Fibroblast of skin of right quadriceps (primary cell): ENCODE measurements around the gene TLX2.
A peak's percentile ranks its signal among the peaks of the same experiment; 100 is the strongest.

ENCODE experiments used
- DNase-seq: peaks from one replicate; pipeline ENCODE4 v3.0.0-alpha.2; 2013

The TLX2 gene

DNA sequence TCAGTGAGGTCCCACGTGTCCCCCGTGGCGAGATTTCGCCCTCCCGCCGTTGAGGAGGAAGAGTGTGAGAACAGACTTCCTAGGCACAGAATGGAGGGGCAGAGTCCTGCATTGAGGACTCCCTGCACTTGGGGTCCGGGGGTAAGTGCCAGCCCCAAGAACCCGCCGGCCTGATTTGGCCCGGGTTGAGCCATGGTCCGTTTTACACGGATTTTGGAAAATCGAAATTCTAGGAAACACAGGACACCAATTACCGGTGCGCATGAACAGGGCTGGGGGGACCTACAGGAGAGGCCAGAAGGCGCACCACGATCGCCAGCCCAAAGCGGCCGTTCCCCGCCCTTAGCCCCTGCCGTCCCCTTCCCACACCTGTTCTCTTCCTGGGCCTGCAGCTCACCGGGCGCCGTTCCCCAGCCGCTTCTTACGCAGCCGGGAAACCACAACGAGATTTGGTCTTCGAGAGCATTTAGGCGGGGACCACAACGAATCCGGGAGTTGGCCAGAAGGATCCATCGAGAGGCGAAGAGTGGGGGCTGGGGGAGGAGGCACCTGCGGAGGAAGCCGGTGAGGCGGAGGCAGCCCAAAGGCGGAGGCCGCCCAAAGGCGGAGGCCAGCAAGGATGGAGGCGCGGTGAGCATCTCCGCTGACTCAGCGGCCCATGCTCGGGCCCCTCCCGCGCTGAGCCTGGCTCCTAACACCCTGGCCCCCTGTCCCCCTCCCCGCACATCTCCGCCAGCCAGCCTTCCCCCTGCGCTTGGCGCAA, 464 bp upstream of the TLX2 start:
- DNase-seq, result no peak

DNA sequence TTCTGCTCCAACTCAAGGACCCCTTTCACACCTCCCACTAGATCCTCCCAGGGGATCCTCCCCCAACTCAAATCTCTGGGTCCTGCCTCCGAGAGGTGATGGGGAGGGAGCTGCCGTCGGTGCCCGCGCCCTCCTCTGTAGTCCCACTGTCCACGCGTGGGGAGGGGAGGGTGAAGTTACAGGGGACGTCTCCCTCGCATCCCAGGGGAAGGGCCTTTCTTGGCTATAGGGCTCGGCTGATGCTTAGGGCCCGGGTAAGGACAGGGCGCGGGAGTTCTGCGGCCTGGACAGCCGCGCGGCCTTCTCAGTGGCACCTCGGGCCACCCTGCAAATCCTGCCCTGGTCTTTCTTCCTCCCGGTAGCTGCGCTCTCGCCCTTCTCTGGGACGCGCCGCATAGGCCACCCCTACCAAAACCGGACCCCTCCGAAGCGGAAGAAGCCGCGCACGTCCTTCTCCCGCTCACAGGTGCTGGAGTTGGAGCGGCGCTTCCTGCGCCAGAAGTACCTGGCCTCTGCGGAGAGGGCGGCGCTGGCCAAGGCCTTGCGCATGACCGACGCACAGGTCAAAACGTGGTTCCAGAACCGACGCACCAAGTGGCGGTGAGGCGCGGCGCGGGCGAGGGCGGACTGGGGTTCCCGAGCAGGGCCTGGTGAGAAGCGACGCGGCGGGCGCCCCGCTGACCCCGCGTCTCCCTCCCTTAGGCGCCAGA, 1.2 kb downstream of the TLX2 start:
- DNase-seq, result no peak

DNA sequence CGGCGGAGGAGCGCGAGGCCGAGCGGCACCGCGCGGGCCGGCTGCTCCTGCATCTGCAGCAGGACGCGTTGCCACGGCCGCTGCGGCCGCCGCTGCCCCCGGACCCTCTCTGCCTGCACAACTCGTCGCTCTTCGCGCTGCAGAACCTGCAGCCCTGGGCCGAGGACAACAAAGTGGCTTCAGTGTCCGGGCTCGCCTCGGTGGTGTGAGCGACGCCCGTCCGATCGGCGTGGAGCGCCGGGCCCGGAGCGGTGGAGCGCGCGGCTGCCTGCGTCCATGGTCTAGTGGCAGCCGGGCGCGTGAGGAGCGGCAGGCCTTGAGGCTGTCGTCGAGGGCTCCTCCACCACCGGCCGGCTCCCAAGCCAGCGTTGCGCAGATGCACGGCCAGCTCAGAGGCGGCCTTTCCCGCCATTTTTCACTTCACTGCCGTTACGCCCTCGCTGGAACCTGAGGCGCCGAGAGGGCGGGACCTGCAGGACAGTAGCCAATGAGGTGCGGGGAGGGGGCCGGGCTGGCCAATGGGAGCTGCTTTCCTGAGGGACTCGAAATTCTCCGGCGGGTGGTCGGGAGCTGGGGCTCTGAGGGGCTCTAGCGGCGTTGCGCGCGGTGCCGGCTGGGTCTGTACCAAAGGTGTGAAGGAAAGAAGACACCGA, 1.9 kb downstream of the TLX2 start:
- DNase-seq, result peak; percentile 58

DNA sequence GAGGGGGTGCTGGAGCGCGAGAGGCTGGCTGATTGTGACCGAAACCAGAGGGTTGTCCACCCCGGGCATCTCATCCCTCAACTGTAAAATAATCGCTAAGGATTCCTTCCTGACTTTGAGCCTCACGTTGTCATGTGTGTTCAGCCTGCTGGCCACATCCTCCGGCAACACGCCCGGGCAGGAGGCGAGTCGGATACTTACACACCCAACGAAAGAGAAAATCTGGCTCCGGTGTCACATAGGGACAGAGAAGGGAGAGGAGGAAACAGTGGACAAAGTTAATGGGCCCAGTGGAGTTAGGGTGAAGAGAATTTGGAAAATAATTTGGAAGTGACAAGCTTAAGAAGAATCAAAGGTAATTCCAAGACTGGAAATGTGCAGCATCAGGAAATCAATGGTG, 2.4 kb downstream of the TLX2 start:
- DNase-seq, result no peak

DNA sequence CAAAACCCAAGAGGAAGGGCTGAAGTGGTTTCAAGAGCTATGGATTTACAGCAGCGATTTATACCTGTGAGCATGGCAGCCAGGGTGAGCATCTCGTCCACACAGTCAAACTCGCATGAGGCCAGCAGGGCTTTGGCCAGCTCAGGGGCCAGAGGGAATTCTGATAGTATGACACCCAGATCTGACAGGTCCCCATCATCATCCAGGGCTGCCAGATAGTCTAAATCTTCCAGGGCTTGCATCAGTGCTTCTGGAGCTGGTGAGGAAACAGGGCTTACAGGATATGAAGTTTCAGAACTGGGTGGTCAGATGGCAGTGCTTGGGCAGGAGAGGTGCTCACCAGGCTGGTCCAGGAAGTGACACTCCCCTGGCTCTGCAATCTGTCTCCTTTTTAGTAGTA, 8.3 kb downstream of the TLX2 start:
- DNase-seq, result no peak

DNA sequence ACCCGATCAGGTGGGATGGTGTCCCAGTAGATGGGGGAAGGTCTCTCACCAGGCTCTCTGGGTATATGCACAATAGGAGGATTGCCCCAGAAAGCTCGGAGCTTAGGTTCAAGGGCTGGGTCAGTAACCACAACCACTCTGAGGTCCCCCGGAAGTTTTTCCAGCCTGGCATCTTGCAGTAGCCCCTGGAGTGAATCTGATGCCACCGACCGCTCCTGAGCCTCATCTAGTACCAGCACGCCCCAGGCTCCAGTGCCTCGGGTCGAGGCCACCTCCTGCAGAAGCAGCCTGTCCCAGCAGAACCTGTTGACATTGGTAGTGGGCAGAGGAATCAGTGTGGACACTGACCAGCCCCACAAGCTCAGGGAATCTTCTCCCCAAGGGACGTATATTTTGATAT, 9.8 kb downstream of the TLX2 start:
- no peak for DNase-seq

DNA sequence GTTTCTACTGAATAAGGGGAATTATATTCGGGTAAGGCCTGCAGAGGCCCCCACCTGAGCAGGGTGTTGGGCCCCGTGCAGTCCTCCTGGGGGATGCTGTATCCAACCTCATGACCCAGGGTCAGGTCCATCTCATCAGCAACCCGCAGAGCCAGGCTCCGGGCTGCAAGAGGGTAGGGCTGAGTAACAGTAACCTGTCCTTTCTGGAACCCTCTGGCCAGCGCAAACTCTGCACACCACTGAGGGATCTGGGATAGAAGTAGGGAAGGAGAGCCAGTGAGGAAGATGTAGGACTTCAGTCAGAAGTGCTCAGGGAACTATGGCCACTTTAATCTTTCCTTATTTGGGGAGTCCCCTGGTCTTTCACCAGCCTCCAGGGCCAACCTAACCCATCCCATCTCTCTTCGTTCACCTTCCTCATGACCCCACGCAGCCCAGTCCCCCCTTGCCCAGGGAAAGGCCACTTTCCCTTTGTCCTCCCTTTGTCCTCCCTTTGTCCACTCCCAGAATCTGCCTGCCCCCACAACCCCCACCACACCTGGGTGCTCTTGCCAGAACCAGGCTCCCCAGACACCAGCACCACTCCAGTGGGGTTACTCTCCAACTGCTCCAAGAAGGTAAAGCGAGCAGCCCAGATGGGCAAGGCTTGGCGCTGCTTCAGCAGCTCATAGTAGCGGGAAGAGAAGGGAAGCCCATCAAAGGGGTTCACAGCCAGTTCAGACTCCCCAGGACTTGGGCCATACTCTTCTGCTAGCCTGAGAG, 10.9 kb downstream of the TLX2 start:
- no peak for DNase-seq

DNA sequence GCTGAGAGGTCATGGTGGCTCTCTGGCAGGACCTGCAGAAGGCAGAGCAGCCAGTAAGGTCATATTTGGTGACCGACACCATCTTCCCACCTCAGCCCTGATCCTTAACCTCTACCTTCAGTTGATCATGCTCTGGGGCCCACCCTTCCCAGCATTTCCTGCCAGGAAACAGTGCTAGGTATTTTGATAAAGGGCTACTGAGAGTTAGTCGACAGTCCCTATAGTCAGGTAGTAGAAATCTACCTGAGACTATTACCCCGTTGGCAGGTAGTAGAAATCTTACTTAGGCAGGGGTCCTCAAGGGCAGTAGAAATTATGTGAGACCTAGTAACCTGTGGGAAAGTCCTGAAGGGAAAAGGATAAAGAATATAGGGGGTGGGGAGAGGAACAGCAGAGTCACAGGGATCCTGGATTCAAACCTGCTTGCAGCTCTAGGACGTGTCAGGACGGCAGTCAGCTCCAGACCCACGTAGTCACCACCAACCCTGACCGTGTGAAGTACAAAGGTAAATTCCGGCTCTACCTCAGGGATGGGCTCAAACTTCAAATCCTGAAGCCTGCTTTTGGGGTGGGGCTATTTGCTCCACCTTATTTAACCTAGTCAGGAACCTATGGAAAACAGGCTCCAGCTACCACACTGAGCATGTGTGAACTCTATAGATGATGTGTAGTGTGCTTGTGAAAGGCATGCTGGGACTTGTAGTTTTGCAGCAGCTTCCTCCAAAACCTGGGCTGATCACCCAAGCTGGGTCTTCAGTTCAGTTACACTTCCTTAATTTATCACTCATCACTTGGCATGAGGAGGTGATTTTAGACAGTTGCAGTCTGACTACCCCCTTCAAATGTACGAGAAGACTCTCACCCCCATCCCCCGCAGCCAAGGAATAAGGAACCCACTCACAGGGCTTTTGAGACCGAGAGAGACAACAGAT, 11.7 kb downstream of the TLX2 start, which contains the start of gene DQX1:
Gene DQX1, minus strand, starts transcription at position 515 of the 932 bp plus-strand sequence. Its CDS starts 502 bp downstream, at position 13.
- DNase-seq, result peak; percentile 17

DNA sequence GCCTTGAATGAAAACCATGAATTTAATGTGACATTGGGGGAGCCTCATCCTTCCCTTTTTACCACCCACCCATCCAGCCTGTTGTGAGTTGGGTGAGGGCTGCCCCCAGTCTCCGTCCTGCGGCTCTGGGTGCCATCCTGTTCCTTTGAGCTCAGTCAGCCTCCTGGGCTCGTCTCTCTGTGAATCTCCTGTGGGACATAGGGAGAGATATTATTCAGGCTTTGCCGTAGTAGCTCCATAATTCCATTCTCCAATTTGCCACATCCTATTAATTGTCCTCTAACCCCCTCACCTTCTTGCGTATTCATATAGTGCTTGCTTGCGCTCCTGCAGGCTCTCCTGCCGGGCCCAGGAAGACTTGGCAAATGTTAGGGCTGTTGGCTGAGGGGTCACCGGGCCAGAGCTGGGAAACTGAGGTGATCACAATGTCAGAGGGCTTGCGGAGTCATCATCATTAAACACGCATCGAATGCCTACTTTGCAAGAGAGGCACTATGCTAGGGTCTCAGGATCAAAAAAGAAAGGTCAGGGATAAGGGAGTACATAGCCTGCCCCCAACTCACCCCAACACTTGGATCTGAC, 12.5 kb downstream of the TLX2 start:
- no peak for DNase-seq

DNA sequence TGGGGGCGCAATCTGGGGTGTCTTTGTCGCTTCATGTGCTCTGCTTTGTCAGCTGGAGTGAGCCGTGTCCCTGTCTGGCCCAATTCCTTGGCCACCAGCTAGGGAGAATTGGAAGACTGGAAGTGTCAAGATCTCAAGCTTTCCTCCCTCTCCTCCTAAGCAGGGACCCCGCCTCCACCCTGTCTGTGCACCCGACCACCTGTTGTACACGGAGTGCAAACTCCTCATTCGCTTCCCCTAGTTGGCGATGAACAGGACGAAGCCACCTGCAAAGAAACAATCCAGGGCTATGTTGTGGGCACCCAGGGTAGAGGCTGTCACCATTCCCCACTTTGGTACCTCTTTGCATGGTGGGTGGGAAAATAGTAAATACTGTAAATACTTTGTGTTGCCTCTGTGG, 13.5 kb downstream of the TLX2 start:
- DNase-seq, result no peak

DNA sequence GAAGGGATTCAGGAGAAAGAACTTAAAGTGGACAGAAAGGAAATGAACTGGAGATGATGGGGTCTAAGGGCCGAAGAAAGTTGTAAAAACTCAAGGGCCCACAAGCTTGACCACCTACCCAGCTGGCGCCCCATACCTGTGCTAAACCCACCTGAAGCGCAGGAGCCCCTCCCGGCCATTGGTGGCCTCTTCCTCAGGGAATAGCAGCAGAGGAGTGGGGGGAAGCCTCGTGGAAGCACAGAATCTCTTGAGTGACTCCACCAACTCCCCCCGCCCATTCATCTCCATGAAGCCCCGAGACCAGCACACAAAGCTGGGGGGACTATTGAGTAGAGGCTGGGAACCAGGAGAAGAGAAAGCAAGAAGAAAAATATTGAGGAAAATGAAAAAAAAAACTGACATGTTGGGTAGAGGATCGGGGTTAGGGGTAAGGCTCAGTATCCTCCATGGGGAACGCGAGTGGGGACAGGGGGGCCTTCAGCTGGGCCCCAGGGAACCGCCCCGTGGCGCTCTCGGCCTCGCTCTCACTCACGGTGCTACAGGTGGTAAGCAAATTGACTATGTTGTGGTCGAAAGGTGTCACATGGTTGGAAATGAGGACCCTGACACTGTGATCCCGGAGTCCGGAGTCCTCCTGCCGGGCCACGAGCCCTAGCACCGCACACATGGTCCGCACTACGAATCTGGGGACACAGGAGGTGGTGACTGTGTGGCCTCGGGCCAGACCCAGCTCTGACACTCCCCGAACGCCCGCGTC, 14.5 kb downstream of the TLX2 start:
- no peak for DNase-seq

DNA sequence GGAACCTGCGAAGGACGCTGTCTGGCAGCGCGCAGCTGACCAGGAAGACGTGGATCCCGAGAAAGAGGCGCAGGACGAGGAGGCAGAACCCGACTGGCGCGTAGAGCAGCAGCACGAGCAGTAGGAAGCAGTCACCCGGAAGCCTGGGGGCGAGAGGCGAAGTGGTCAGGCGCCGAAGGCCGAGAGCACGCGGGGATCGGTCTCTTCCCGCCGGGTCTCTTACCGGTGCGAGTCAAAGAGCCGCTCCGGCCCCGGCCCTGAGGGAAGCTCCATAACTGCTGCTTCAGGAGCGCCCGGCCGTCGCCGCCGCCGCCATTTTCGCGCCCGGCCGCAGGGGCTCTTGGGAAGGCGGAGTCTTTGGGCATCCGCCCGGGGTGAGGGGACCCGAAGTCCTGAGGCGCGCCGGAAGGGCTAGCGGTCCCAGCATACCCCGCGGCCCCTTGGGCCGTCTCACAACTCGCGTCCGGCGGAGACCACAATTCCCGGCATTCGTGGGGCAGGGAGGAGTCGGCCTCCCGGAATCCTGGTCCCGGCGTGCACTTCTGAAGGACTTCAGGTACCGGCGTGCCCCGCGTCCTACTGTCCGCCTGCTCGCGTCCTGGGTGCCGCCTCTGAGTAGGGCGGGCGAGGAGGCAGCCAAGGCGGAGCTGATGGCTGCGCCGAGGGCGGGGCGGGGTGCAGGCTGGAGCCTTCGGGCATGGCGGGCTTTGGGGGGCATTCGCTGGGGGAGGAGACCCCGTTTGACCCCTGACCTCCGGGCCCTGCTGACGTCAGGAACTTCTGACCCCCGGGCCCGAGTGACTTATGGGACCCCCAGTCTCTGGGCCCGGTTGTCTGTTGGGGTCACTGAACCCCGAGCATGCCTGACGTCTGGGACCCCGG, 15.3 kb downstream of the TLX2 start, which contains the start of the genes AUP1 and HTRA2:
Gene AUP1, minus strand, starts transcription at position 350 of the 882 bp plus-strand sequence. Its CDS starts 77 bp downstream, at position 273.
Gene HTRA2, plus strand, starts transcription at position 577 of the 882 bp plus-strand sequence. Its CDS starts 74 bp downstream, at position 651.
- peak; percentile 99 for DNase-seq

DNA sequence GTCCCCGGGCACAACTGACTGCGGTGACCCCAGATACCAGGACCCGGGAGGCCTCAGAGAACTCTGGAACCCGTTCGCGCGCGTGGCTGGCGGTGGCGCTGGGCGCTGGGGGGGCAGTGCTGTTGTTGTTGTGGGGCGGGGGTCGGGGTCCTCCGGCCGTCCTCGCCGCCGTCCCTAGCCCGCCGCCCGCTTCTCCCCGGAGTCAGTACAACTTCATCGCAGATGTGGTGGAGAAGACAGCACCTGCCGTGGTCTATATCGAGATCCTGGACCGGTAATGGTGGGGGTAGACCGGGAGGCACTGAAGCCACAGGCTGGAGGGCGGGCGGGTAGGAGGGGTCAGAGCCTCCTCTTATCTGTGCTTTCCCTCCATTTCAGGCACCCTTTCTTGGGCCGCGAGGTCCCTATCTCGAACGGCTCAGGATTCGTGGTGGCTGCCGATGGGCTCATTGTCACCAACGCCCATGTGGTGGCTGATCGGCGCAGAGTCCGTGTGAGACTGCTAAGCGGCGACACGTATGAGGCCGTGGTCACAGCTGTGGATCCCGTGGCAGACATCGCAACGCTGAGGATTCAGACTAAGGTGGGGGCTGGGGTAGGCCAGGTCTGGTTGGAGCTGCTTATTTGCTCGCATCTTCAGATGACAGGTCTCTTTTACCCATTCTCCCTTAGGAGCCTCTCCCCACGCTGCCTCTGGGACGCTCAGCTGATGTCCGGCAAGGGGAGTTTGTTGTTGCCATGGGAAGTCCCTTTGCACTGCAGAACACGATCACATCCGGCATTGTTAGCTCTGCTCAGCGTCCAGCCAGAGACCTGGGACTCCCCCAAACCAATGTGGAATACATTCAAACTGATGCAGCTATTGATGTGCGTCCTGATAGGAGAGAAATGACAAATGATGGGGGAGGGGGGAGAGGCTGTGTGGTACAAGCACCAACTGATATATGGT, 16.3 kb downstream of the TLX2 start:
- DNase-seq, result no peak

DNA sequence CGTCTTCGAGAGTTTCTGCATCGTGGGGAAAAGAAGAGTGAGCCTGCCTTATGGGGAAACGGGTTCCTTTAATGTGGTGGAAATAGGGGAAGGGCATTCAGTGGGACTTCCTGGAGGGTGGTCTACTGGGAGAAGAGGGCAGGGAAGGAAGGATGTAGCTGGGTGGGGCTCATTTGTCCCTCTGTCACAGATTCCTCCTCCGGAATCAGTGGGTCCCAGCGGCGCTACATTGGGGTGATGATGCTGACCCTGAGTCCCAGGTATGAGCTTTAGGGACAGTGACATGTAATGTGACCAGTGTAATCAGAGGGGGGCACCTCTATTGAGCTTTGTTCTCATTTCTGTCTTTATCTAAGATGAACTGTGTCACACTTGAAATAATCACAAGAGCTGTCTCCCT, 17.4 kb downstream of the TLX2 start:
- DNase-seq, result no peak

DNA sequence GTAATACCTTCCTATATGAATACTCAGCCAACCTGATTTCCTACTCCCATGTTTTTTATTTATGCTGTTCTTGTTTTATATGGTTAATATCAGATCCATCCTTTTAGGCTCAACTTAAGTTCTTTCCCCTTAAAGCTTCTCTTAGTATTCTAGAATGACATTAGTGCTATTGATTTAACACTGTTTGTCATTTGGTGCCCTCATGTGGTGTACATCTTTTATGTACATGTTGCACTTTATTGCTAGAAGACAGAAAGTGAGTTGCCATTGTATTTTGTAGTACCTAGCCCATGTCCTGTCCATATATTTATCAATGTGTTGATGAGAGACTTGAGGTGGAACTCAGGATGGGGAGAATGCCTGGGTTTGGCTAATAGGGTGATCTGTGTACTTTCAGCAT, 18.0 kb downstream of the TLX2 start:
- DNase-seq, result peak; percentile 51

DNA sequence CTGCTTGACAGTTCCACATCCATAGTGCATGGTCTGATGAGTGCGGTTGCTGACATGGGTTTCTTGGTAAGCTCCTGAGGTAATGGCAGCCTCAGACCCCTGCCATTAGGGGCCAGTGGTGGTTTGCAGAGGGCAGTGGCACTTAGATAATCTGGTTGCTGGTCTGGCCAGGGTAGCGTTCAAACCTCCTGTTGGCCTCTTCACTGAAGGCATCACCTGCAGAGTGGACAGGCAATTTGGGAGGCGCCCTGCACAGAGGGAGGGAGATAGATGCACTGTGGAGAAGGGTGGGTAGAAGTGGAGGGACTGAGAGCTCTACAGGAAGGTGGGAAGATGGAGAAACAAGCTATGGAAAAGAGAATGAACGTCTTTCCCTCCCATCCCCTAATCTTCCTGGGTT, 19.2 kb downstream of the TLX2 start:
- no peak for DNase-seq

DNA sequence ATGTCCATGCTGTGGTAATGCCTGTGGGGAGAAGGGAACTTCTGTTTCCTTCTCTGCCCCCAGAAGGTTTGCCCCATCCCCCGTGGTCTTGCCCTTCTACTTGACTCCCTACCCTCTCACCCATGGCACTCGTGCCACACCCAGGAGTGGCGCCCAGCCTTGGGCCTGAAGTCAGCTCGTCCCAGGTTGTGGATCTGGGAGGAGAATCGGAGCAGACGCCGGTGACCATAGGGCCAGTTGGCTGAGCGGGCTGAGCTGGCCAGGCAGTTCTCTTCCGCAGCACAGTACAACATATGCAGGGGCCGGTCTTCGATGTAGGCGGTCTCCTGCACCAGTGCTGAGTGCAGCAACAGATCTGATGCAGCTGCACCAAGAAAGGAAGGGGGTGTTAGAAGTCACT, 20.2 kb downstream of the TLX2 start:
- DNase-seq, result no peak

DNA sequence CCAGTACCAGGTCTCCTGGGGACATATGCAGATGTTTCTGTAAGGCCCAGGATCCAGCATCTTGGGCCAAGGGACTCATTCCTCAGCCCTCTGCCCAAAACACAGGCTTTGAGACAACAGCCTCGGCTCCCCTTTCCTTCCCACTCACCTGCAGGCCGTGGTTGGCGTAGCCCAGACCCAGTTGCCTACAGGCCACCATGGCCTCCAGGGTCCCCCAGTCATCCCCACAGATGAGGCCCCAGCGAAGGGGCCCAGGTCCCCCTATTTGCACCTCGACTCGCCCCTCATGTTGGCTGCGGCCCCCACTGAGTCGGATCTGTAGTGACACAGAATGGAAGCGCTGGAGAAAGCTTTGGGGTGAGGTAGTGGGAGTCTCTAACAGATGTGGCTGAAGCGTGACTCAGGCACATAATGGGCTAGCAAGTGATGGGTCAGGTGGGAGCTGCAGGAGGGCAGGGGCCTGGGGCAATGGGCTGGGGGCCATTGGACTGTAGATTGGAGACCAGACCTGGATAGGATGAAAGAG, 21.3 kb downstream of the TLX2 start:
- DNase-seq, result no peak
